PFSK-1 (cell line): Measurements from ENCODE around the gene TMX1.

Source experiments
- FOXP2 ChIP-seq: optimal IDR thresholded peaks from 2 replicates; pipeline ENCODE3; 2011; ENCODE audit warnings: borderline replicate concordance, control low read depth, inconsistent platforms; ENCODE audit not compliant: insufficient read depth; ENCODE audit errors: extremely low read length, extremely low read depth
- POLR2AphosphoS5 ChIP-seq: IDR thresholded peaks from 2 replicates; pipeline ENCODE4 v1.6.1; 2012; ENCODE audit warnings: low read depth, mild to moderate bottlenecking, control low read depth, low read length, moderate library complexity
- REST ChIP-seq, 2 experiments: IDR thresholded peaks; 2 replicates each; pipeline versions ENCODE4 v1.6.1 to v1.8.0; 2011 to 2012; ENCODE audit warnings: low read depth in 2 of 2, low read length in 2 of 2, control low read depth in 1 of 2, inconsistent platforms in 1 of 2, mild to moderate bottlenecking in 1 of 2, moderate library complexity in 1 of 2; ENCODE audit not compliant: insufficient read depth in 1 of 2
- SIN3A ChIP-seq: IDR thresholded peaks from 2 replicates; pipeline ENCODE4 v1.6.1; 2012; ENCODE audit warnings: mild to moderate bottlenecking, low read length, moderate library complexity, borderline replicate concordance; ENCODE audit not compliant: insufficient read depth
- TAF1 ChIP-seq: IDR thresholded peaks from 2 replicates; pipeline ENCODE4 v1.6.1; 2012; ENCODE audit warnings: low read length, control low read depth, borderline replicate concordance; ENCODE audit not compliant: insufficient read depth

The TMX1 gene

GRCh38 chr14:51295646-51296263 lies 55.7 kb downstream of the TMX1 start:
- TF ChIP-seq FOXP2 (no peak), SIN3A (no peak), POLR2AphosphoS5 (no peak), TAF1 (no peak), REST (IDR thresholded peaks at IDR 0.05; ENCODE audit: insufficient read depth in 1 of 2, low read depth in 2 of 2, low read length in 2 of 2) (no peak)

GRCh38 chr14:51297066-51297465 lies 57.0 kb downstream of the TMX1 start:
- no peak for TF ChIP-seq REST (IDR thresholded peaks at IDR 0.05; ENCODE audit: insufficient read depth in 1 of 2, low read depth in 2 of 2, low read length in 2 of 2)
- no peak for TF ChIP-seq SIN3A
- TF ChIP-seq TAF1, result no peak
- no peak for TF ChIP-seq FOXP2
- TF ChIP-seq POLR2AphosphoS5, result no peak

GRCh38 chr14:51298895-51299294 lies 58.8 kb downstream of the TMX1 start:
- TF ChIP-seq POLR2AphosphoS5, result no peak
- TF ChIP-seq TAF1, result no peak
- no peak for TF ChIP-seq FOXP2
- TF ChIP-seq REST (IDR thresholded peaks at IDR 0.05; ENCODE audit: insufficient read depth in 1 of 2, low read depth in 2 of 2, low read length in 2 of 2), result no peak
- TF ChIP-seq SIN3A, result no peak

GRCh38 chr14:51302295-51303030 lies 62.4 kb downstream of the TMX1 start:
- TF ChIP-seq FOXP2 (no peak), TAF1 (no peak), POLR2AphosphoS5 (no peak), SIN3A (no peak), REST (IDR thresholded peaks at IDR 0.05; ENCODE audit: insufficient read depth in 1 of 2, low read depth in 2 of 2, low read length in 2 of 2) (no peak)
